Measurements from ENCODE around the gene ZNF3. TPM values are rescaled to one million over a fixed set of nuclear protein-coding genes. Genes with fewer than 3 reads are reported as not detected.

Gene ZNF3
- polyA plus RNA-seq, 2 of the 4 experiments (the other 2 are of a cell fraction), result 22.5 to 30.2 TPM

GRCh38 chr7:100095289-100095688 lies 13.8 kb upstream of the ZNF3 start:
- no peaks in the 10 kb centered on the region for H3K9me3 ChIP-seq
- WGBS (ENCODE audit: missing lambda C conversion rate), result 90% methylated on average over 9 of the region's 9 CpGs
- no peak overlapping the region for H3K4me2 ChIP-seq
- H3K27ac ChIP-seq, result no peak overlapping the region
- ChIA-PET CTCF (interaction anchor here (0.7 to 1.7 kb wide), 2 partner anchors 13 to 312 kb away, joined by 3 to 6 read pairs; no protein-coding TSS in a partner anchor), POLR2A (interaction anchor here (0.7 kb wide), 1 partner anchor 37 kb away, joined by 3 read pairs; no protein-coding TSS in a partner anchor)
- TF ChIP-seq POLR2A (IDR thresholded peaks at IDR 0.05; ENCODE audit: low read length), result no peak
- TF ChIP-seq FOSL2 (IDR thresholded peaks at IDR 0.05), result no peak
- TF ChIP-seq FOSL2 (CRISPR knock-in tag; IDR thresholded peaks at IDR 0.05), result no peak
- TF ChIP-seq MAZ (IDR thresholded peaks at IDR 0.05; ENCODE audit: borderline replicate concordance, low read depth, low read length), result no peak
- TF ChIP-seq, protein P1, sequence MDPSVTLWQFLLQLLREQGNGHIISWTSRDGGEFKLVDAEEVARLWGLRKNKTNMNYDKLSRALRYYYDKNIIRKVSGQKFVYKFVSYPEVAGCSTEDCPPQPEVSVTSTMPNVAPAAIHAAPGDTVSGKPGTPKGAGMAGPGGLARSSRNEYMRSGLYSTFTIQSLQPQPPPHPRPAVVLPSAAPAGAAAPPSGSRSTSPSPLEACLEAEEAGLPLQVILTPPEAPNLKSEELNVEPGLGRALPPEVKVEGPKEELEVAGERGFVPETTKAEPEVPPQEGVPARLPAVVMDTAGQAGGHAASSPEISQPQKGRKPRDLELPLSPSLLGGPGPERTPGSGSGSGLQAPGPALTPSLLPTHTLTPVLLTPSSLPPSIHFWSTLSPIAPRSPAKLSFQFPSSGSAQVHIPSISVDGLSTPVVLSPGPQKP (IDR thresholded peaks at IDR 0.05; ENCODE audit: low read depth, low read length), result no peak
- TF ChIP-seq RFX5 (IDR thresholded peaks at IDR 0.05), result no peak
- no peak for ATAC-seq
- no peak for FAIRE-seq
- DNase-seq (ENCODE audit: low read depth in 1 of 2, low spot score in 1 of 2), result no peak
- H3K4me1 ChIP-seq, result peaks cover 11% of the 10 kb centered on the region; the same call in 2 of the 3 replicates
- no peak overlapping the region for H3K4me3 ChIP-seq

DNA sequence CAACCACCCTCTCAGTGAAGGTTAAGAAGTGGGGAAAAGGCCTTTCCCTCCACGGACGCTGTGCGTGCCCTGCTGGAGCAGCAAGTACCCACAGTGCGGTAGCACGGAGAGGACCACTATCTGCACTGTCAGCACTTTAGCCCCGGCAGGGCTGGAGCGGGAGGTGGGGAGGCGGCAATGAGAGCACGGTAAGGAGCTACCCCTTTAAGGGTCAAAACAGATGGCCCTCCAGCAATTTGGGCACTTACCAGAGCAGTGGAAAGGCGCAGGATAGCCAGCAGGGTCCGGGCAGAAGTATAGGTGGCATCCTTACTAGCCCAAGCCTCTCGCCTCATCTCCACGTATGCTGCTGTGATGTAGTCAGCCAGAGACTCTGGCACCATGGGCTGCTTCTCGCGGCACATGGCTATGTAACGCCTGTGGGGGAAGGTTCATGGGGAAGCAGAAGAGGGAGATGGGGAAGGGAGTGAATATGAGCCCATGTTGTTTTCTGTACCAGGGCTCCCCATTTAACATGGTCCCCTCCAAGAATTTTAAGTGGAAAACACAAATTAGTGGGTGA lies 12.5 kb upstream of the ZNF3 start:
- TF ChIP-seq, protein P2, sequence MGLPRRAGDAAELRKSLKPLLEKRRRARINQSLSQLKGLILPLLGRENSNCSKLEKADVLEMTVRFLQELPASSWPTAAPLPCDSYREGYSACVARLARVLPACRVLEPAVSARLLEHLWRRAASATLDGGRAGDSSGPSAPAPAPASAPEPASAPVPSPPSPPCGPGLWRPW (IDR thresholded peaks at IDR 0.05), result no peak
- no peak for TF ChIP-seq PHF8 (IDR thresholded peaks at IDR 0.05; ENCODE audit: borderline replicate concordance, low read depth)
- no peak for TF ChIP-seq REST (IDR thresholded peaks at IDR 0.05)
- no peak for TF ChIP-seq MAZ (IDR thresholded peaks at IDR 0.05; ENCODE audit: borderline replicate concordance, low read depth, low read length)
- no peak for TF ChIP-seq GATA3 (IDR thresholded peaks at IDR 0.05; ENCODE audit: borderline replicate concordance)
- no peak for TF ChIP-seq KDM5A (IDR thresholded peaks at IDR 0.05)
- no peak for TF ChIP-seq HOXB13 (CRISPR knock-in tag; IDR thresholded peaks at IDR 0.05; ENCODE audit: low read depth)
- TF ChIP-seq POLR2AphosphoS2 (conservative IDR thresholded peaks at IDR 0.05; ENCODE audit: low read length), result peak; percentile 73; the same call in 1 of the 2 replicates
- TF ChIP-seq, protein P3, sequence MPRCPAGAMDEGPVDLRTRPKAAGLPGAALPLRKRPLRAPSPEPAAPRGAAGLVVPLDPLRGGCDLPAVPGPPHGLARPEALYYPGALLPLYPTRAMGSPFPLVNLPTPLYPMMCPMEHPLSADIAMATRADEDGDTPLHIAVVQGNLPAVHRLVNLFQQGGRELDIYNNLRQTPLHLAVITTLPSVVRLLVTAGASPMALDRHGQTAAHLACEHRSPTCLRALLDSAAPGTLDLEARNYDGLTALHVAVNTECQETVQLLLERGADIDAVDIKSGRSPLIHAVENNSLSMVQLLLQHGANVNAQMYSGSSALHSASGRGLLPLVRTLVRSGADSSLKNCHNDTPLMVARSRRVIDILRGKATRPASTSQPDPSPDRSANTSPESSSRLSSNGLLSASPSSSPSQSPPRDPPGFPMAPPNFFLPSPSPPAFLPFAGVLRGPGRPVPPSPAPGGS (IDR thresholded peaks at IDR 0.05), result 0 out of 3 replicates have a peak, but pooled peaks have one; percentile 19
- TF ChIP-seq, protein P4, sequence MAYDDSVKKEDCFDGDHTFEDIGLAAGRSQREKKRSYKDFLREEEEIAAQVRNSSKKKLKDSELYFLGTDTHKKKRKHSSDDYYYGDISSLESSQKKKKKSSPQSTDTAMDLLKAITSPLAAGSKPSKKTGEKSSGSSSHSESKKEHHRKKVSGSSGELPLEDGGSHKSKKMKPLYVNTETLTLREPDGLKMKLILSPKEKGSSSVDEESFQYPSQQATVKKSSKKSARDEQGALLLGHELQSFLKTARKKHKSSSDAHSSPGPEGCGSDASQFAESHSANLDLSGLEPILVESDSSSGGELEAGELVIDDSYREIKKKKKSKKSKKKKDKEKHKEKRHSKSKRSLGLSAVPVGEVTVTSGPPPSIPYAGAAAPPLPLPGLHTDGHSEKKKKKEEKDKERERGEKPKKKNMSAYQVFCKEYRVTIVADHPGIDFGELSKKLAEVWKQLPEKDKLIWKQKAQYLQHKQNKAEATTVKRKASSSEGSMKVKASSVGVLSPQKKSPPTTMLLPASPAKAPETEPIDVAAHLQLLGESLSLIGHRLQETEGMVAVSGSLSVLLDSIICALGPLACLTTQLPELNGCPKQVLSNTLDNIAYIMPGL (CRISPR knock-in tag; IDR thresholded peaks at IDR 0.05; ENCODE audit: borderline replicate concordance), result no peak
- 0 out of 2 replicates have a peak, but pooled peaks have one; percentile 17 for TF ChIP-seq POLR2A (IDR thresholded peaks at IDR 0.05; ENCODE audit: low read length)
- peak; percentile 81; the same call in 1 of the 2 replicates for TF ChIP-seq TFCP2L1 (CRISPR knock-in tag; IDR thresholded peaks at IDR 0.05)
- TF ChIP-seq, protein P5, sequence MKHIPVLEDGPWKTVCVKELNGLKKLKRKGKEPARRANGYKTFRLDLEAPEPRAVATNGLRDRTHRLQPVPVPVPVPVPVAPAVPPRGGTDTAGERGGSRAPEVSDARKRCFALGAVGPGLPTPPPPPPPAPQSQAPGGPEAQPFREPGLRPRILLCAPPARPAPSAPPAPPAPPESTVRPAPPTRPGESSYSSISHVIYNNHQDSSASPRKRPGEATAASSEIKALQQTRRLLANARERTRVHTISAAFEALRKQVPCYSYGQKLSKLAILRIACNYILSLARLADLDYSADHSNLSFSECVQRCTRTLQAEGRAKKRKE (CRISPR knock-in tag; IDR thresholded peaks at IDR 0.05; ENCODE audit: low read depth), result no peak
- TF ChIP-seq, protein P1 (IDR thresholded peaks at IDR 0.05; ENCODE audit: low read depth, low read length), result no peak
- peak; percentile 98 for TF ChIP-seq MAFK (IDR thresholded peaks at IDR 0.05; ENCODE audit: partially characterized antibody)
- no peak for TF ChIP-seq NFE2L2 (conservative IDR thresholded peaks at IDR 0.05; ENCODE audit: low read length)
- no peak for TF ChIP-seq CHD2 (IDR thresholded peaks at IDR 0.05; ENCODE audit: low read length, partially characterized antibody)
- peak; percentile 66; the same call in 1 of the 2 replicates for TF ChIP-seq HOXA7 (CRISPR knock-in tag; IDR thresholded peaks at IDR 0.05)
- Histone ChIP-seq H3K9me3 (no peaks in the 10 kb centered on the region), H3K4me3 (no peak overlapping the region), H3K27ac (no peak overlapping the region), H3K4me2 (no peak overlapping the region), H3K4me1 (peaks cover 12% of the 10 kb centered on the region)
- ATAC-seq, result no peak; a peak in 1 of 6 replicates
- WGBS (ENCODE audit: missing lambda C conversion rate), result 92% methylated on average over 16 of the region's 16 CpGs
- CTCF ChIA-PET, result no interaction called here
- POLR2A ChIA-PET, result interaction anchor here (1.4 kb wide), 1 partner anchor 8 kb away, joined by 3 read pairs; the partner anchor contains the start of genes AP4M1 and MCM7
- FAIRE-seq, result no peak
- DNase-seq (ENCODE audit: low read depth in 1 of 2, low spot score in 1 of 2), result no peak

Measured in A549 (cell line).